ENCODE data around the gene MEIKIN. TPM values are rescaled to one million over a fixed set of nuclear protein-coding genes. Genes with fewer than 3 reads are reported as not detected.

Gene MEIKIN
- total and polyA plus RNA-seq, 2 experiments from 2014 or later, result not detected

DNA sequence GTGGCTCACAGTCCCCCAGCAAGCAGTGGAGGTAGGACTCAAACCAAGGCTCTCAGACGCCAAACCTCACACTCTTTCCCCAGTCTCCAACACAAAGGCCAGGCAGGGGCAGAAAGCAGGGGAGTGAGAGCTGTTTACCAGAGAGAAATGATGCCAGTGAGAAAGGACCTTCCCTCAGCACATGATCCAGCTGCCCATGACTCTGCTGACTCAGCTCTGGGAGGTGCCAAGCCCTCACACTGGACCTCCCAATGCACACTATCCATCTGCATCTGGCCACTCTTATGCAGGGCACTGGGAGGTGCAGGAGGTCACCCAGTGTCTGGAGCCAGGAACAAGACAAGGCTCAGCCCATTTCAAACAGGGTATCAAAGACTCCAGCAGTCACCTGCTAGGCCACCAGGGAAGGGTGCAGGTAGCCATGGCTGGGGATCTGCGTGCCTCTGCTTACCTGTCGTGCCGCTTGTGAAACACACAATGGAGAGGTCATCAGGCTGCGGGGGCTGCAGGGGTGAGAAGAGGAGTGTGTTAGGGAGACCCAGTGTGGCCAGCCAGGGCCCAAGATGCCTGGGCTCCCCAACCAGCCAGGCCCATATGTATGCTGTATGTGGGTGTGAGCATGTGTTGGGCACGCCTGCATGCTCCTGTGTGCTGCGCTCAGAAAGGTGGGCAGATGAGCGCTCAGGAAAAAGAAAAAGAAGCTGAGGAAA, 39.6 kb upstream of the MEIKIN start:
- no peaks in the 10 kb centered on the region for H3K9me3 Mint-ChIP-seq

More for the DNA sequence above, 39.6 kb upstream of the MEIKIN start:
- no peak overlapping the region for H3K27ac ChIP-seq (ENCODE audit: low read depth)
- no peaks in the 10 kb centered on the region for H4K20me1 ChIP-seq (replicated peaks; ENCODE audit: insufficient read depth)
- no peaks in the 10 kb centered on the region for H3F3A ChIP-seq (replicated peaks; ENCODE audit: low read depth)
- Mint-ChIP-seq H3K27me3 (ENCODE audit: insufficient read depth, low read depth, poor library complexity) (peaks cover 4% of the 10 kb centered on the region), H3K4me1 (no peaks in the 10 kb centered on the region), H3K4me3 (no peak overlapping the region), H3K36me3 (ENCODE audit: low read depth) (no peaks in the 10 kb centered on the region), H3K27ac (no peak overlapping the region)
- no peak overlapping the region for H3K4me3 ChIP-seq
- H3K4me1 ChIP-seq (ENCODE audit: insufficient read depth), result no peaks in the 10 kb centered on the region
- H3K4me2 ChIP-seq, result no peak overlapping the region
- no peaks in the 10 kb centered on the region for H3K27me3 ChIP-seq (ENCODE audit: insufficient read depth)
- no peak overlapping the region for H2AFZ ChIP-seq
- no peaks in the 10 kb centered on the region for H3K36me3 ChIP-seq (ENCODE audit: insufficient read depth)
- TF ChIP-seq, protein P1, sequence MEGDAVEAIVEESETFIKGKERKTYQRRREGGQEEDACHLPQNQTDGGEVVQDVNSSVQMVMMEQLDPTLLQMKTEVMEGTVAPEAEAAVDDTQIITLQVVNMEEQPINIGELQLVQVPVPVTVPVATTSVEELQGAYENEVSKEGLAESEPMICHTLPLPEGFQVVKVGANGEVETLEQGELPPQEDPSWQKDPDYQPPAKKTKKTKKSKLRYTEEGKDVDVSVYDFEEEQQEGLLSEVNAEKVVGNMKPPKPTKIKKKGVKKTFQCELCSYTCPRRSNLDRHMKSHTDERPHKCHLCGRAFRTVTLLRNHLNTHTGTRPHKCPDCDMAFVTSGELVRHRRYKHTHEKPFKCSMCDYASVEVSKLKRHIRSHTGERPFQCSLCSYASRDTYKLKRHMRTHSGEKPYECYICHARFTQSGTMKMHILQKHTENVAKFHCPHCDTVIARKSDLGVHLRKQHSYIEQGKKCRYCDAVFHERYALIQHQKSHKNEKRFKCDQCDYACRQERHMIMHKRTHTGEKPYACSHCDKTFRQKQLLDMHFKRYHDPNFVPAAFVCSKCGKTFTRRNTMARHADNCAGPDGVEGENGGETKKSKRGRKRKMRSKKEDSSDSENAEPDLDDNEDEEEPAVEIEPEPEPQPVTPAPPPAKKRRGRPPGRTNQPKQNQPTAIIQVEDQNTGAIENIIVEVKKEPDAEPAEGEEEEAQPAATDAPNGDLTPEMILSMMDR (conservative IDR thresholded peaks at IDR 0.05; ENCODE audit: low read depth in 2 of 2), result no peak
- no peak for TF ChIP-seq ZNF331 (CRISPR knock-in tag; IDR thresholded peaks at IDR 0.05; ENCODE audit: low read depth)
- no peak for TF ChIP-seq ZNF114 (CRISPR knock-in tag; IDR thresholded peaks at IDR 0.05)
- no peak for TF ChIP-seq NANOG (IDR thresholded peaks at IDR 0.05; ENCODE audit: borderline replicate concordance)
- TF ChIP-seq EZH2phosphoT487 (IDR thresholded peaks at IDR 0.05; ENCODE audit: unreplicated experiment), result no peak
- TF ChIP-seq STAT1 (IDR thresholded peaks at IDR 0.05; ENCODE audit: unreplicated experiment), result no peak
- TF ChIP-seq, protein P2, sequence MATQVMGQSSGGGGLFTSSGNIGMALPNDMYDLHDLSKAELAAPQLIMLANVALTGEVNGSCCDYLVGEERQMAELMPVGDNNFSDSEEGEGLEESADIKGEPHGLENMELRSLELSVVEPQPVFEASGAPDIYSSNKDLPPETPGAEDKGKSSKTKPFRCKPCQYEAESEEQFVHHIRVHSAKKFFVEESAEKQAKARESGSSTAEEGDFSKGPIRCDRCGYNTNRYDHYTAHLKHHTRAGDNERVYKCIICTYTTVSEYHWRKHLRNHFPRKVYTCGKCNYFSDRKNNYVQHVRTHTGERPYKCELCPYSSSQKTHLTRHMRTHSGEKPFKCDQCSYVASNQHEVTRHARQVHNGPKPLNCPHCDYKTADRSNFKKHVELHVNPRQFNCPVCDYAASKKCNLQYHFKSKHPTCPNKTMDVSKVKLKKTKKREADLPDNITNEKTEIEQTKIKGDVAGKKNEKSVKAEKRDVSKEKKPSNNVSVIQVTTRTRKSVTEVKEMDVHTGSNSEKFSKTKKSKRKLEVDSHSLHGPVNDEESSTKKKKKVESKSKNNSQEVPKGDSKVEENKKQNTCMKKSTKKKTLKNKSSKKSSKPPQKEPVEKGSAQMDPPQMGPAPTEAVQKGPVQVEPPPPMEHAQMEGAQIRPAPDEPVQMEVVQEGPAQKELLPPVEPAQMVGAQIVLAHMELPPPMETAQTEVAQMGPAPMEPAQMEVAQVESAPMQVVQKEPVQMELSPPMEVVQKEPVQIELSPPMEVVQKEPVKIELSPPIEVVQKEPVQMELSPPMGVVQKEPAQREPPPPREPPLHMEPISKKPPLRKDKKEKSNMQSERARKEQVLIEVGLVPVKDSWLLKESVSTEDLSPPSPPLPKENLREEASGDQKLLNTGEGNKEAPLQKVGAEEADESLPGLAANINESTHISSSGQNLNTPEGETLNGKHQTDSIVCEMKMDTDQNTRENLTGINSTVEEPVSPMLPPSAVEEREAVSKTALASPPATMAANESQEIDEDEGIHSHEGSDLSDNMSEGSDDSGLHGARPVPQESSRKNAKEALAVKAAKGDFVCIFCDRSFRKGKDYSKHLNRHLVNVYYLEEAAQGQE (IDR thresholded peaks at IDR 0.05; ENCODE audit: unreplicated experiment), result no peak
- TF ChIP-seq EZH2 (IDR thresholded peaks at IDR 0.05; ENCODE audit: low read depth, unreplicated experiment), result no peak
- TF ChIP-seq, protein P3, sequence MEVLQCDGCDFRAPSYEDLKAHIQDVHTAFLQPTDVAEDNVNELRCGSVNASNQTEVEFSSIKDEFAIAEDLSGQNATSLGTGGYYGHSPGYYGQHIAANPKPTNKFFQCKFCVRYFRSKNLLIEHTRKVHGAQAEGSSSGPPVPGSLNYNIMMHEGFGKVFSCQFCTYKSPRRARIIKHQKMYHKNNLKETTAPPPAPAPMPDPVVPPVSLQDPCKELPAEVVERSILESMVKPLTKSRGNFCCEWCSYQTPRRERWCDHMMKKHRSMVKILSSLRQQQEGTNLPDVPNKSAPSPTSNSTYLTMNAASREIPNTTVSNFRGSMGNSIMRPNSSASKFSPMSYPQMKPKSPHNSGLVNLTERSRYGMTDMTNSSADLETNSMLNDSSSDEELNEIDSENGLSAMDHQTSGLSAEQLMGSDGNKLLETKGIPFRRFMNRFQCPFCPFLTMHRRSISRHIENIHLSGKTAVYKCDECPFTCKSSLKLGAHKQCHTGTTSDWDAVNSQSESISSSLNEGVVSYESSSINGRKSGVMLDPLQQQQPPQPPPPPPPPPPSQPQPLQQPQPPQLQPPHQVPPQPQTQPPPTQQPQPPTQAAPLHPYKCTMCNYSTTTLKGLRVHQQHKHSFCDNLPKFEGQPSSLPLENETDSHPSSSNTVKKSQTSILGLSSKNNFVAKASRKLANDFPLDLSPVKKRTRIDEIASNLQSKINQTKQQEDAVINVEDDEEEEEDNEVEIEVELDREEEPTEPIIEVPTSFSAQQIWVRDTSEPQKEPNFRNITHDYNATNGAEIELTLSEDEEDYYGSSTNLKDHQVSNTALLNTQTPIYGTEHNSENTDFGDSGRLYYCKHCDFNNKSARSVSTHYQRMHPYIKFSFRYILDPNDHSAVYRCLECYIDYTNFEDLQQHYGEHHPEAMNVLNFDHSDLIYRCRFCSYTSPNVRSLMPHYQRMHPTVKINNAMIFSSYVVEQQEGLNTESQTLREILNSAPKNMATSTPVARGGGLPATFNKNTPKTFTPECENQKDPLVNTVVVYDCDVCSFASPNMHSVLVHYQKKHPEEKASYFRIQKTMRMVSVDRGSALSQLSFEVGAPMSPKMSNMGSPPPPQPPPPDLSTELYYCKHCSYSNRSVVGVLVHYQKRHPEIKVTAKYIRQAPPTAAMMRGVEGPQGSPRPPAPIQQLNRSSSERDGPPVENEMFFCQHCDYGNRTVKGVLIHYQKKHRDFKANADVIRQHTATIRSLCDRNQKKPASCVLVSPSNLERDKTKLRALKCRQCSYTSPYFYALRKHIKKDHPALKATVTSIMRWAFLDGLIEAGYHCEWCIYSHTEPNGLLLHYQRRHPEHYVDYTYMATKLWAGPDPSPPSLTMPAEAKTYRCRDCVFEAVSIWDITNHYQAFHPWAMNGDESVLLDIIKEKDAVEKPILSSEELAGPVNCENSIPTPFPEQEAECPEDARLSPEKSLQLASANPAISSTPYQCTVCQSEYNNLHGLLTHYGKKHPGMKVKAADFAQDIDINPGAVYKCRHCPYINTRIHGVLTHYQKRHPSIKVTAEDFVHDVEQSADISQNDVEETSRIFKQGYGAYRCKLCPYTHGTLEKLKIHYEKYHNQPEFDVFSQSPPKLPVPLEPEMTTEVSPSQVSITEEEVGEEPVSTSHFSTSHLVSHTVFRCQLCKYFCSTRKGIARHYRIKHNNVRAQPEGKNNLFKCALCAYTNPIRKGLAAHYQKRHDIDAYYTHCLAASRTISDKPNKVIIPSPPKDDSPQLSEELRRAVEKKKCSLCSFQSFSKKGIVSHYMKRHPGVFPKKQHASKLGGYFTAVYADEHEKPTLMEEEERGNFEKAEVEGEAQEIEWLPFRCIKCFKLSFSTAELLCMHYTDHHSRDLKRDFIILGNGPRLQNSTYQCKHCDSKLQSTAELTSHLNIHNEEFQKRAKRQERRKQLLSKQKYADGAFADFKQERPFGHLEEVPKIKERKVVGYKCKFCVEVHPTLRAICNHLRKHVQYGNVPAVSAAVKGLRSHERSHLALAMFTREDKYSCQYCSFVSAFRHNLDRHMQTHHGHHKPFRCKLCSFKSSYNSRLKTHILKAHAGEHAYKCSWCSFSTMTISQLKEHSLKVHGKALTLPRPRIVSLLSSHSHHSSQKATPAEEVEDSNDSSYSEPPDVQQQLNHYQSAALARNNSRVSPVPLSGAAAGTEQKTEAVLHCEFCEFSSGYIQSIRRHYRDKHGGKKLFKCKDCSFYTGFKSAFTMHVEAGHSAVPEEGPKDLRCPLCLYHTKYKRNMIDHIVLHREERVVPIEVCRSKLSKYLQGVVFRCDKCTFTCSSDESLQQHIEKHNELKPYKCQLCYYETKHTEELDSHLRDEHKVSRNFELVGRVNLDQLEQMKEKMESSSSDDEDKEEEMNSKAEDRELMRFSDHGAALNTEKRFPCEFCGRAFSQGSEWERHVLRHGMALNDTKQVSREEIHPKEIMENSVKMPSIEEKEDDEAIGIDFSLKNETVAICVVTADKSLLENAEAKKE (CRISPR knock-in tag; IDR thresholded peaks at IDR 0.05), result no peak
- TF ChIP-seq JUNB (IDR thresholded peaks at IDR 0.05; ENCODE audit: unreplicated experiment), result no peak
- no peaks in the 10 kb centered on the region for H3K9me2 ChIP-seq (ENCODE audit: insufficient read depth)
- no peak for ATAC-seq
- no peaks in the 10 kb centered on the region for H3K79me2 ChIP-seq (replicated peaks; ENCODE audit: insufficient read depth)
- DNase-seq (ENCODE audit: low spot score), result no peak
